DOHH2 (cell line): Measurements from ENCODE around the gene PRPF18.
"Not testable (repeated sequence)": the region's sequence is repeated elsewhere in the genome, so short reads cannot be mapped to it uniquely, and the experiment has no call there.

Experiments used
- H3F3A ChIP-seq: fragments of 200-600 bp; sonication (generic), shearing (Covaris generic); 2 replicates; pipeline ENCODE4 v1.6.0; 2016; ENCODE audit warnings: antibody characterized with exemption, mild to moderate bottlenecking; ENCODE audit not compliant: control insufficient read depth, insufficient read depth
- H3K27ac ChIP-seq: fragments of 200-600 bp; sonication (generic); 2 replicates; pipeline ENCODE4 v1.5.1; 2014; ENCODE audit warnings: low read depth, mild to moderate bottlenecking, low read length, moderate library complexity
- H3K27me3 ChIP-seq: fragments of 200-600 bp; sonication (generic); 2 replicates; pipeline ENCODE4 v1.6.1; 2014; ENCODE audit warnings: mild to moderate bottlenecking, low read length, mixed read lengths; ENCODE audit not compliant: control insufficient read depth
- H3K36me3 ChIP-seq: fragments of 200-600 bp; sonication (generic); 2 replicates; pipeline ENCODE4 v1.6.1; 2014; ENCODE audit warnings: mild to moderate bottlenecking, low read length, moderate library complexity, mixed read lengths; ENCODE audit not compliant: control insufficient read depth
- H3K4me1 ChIP-seq: fragments of 200-600 bp; sonication (generic); 2 replicates; pipeline ENCODE4 v1.6.1; 2014; ENCODE audit warnings: mild to moderate bottlenecking, low read length, mixed read lengths; ENCODE audit not compliant: control insufficient read depth
- H3K4me2 ChIP-seq: fragments of 200-600 bp; sonication (generic); 2 replicates; pipeline ENCODE4 v1.6.0; 2014; ENCODE audit warnings: mild to moderate bottlenecking, low read length, moderate library complexity
- H3K4me3 ChIP-seq: fragments of 200-600 bp; sonication (generic); 2 replicates; pipeline ENCODE4 v1.5.1; 2014; ENCODE audit warnings: mild to moderate bottlenecking, low read length, mixed read lengths
- H3K79me2 ChIP-seq: fragments of 200-600 bp; sonication (generic); 2 replicates; pipeline ENCODE4 v1.6.1; 2014; ENCODE audit warnings: mild to moderate bottlenecking, low read length, mixed read lengths; ENCODE audit not compliant: control insufficient read depth
- H3K9me2 ChIP-seq: fragments of 200-600 bp; sonication (generic); replicated peaks from 2 replicates; pipeline ENCODE4 v1.6.1; 2014; ENCODE audit warnings: mild to moderate bottlenecking, low read length, mixed read lengths; ENCODE audit not compliant: control insufficient read depth
- H3K9me3 ChIP-seq: fragments of 200-600 bp; sonication (generic); 2 replicates; pipeline ENCODE4 v1.6.1; 2014; ENCODE audit warnings: antibody characterized with exemption, low read length, mixed read lengths; ENCODE audit not compliant: control insufficient read depth, insufficient read depth
- H4K20me1 ChIP-seq: fragments of 200-600 bp; sonication (generic); 2 replicates; pipeline ENCODE4 v1.6.0; 2014; ENCODE audit warnings: low read depth, mild to moderate bottlenecking, antibody characterized with exemption, low read length, moderate library complexity; ENCODE audit not compliant: control insufficient read depth, insufficient read depth
- EZH2phosphoT487 ChIP-seq: fragments of 200-600 bp; sonication (generic); IDR thresholded peaks from 2 replicates; pipeline ENCODE4 v1.6.1; 2017; ENCODE audit warnings: borderline replicate concordance, mild to moderate bottlenecking, antibody characterized with exemption, low read length, moderate library complexity, mixed read lengths
- TF ChIP-seq, protein P1 (sequence below): fragments of 200-600 bp; sonication (generic); IDR thresholded peaks from one replicate; pipeline ENCODE4 v1.5.1; 2014; ENCODE audit warnings: antibody characterized with exemption, mild to moderate bottlenecking, low read depth, low read length; ENCODE audit not compliant: poor library complexity, severe bottlenecking

Gene PRPF18, protein sequence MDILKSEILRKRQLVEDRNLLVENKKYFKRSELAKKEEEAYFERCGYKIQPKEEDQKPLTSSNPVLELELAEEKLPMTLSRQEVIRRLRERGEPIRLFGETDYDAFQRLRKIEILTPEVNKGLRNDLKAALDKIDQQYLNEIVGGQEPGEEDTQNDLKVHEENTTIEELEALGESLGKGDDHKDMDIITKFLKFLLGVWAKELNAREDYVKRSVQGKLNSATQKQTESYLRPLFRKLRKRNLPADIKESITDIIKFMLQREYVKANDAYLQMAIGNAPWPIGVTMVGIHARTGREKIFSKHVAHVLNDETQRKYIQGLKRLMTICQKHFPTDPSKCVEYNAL

DNA sequence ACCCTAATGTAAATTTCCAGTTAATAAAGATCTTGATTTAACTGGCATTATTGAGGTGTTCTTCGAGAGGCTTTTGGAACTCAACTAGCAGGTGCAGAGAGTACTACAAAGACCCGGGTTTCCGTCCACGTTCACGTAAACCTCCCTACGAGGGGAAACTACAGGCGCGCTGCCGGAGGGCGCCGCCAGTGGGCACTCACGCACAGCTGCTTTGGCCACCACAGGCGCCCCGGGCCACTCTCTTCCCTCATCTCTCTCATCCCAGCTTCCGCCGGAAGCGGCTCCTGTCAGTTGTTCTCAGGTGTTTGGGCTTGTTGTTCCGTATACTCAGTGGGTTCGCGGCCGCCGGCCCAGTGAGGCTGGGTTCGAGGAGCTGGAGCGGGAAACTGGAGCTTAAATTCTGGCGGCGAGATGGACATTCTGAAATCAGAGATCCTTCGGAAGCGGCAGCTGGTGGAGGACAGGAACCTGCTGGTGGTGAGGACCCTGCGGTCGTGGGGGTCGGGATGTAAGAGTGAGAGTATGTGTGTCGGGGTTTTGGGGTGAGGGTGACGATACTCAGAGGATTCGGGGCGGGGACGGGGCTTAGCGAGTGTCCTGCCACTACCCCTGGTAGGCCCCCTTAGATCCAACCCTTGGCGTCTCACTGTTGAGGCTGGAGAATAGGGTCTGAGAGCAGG, at the start of gene PRPF18:
Gene PRPF18 (plus strand): TSS at position 290 of the 680 bp plus-strand sequence. CDS start 122 bp downstream, at position 412.
- 0 out of 2 replicates have a peak, but pooled peaks cover 3% of the 10 kb centered on the region for H3F3A ChIP-seq
- H3K4me1 ChIP-seq = peaks cover 14% of the 10 kb centered on the region
- H3K4me2 ChIP-seq = peak within 1 kb of the TSS; percentile 93
- no peaks in the 10 kb centered on the region for H3K9me3 ChIP-seq
- TF ChIP-seq, protein P1, sequence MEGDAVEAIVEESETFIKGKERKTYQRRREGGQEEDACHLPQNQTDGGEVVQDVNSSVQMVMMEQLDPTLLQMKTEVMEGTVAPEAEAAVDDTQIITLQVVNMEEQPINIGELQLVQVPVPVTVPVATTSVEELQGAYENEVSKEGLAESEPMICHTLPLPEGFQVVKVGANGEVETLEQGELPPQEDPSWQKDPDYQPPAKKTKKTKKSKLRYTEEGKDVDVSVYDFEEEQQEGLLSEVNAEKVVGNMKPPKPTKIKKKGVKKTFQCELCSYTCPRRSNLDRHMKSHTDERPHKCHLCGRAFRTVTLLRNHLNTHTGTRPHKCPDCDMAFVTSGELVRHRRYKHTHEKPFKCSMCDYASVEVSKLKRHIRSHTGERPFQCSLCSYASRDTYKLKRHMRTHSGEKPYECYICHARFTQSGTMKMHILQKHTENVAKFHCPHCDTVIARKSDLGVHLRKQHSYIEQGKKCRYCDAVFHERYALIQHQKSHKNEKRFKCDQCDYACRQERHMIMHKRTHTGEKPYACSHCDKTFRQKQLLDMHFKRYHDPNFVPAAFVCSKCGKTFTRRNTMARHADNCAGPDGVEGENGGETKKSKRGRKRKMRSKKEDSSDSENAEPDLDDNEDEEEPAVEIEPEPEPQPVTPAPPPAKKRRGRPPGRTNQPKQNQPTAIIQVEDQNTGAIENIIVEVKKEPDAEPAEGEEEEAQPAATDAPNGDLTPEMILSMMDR = peak; percentile 94
- no peak for TF ChIP-seq EZH2phosphoT487
- H3K27ac ChIP-seq = no peak within 1 kb of the TSS
- H3K36me3 ChIP-seq = no peaks in the 10 kb centered on the region
- H3K4me3 ChIP-seq = peak within 1 kb of the TSS; percentile 89
- H3K9me2 ChIP-seq = no peaks in the 10 kb centered on the region
- H3K79me2 ChIP-seq = peaks cover 38% of the 10 kb centered on the region
- H3K27me3 ChIP-seq = no peaks in the 10 kb centered on the region
- no peaks in the 10 kb centered on the region for H4K20me1 ChIP-seq

DNA sequence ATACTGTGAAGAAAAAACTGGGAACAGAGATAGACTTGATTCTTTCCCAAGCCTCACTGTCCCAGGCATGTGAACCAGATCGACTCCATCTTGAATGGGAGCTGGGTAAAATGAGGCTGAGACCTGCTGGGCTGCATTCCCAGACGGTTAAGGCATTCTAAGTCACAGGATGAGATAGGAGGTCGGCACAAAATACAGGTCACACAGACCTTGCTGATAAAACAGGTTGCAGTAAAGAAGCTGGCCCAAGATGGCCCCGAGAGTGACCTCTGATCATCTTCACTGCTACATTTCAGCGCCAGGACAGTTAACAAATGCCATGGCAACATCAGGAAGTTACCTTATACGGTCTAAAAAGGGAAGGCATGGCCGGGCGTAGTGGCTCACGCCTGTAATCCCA, 48.8 kb upstream of the PRPF18 start:
- H3K4me1 ChIP-seq, H3K79me2 ChIP-seq, H3F3A ChIP-seq, H3K4me3 ChIP-seq, H3K9me3 ChIP-seq, H4K20me1 ChIP-seq, H3K36me3 ChIP-seq, H3K4me2 ChIP-seq, H3K9me2 ChIP-seq, H3K27ac ChIP-seq: not testable (repeated sequence)
- peaks cover 12% of the 10 kb centered on the region for H3K27me3 ChIP-seq

GRCh38 chr10:13542533-13542932, 44.2 kb upstream of the PRPF18 start:
- Histone ChIP-seq H3K36me3 (no peaks in the 10 kb centered on the region), H3K4me1 (no peaks in the 10 kb centered on the region), H3K4me2 (no peak overlapping the region), H4K20me1 (no peaks in the 10 kb centered on the region), H3K27ac (no peak overlapping the region), H3K27me3 (peaks cover 16% of the 10 kb centered on the region), H3K9me3 (no peaks in the 10 kb centered on the region), H3K9me2 (no peaks in the 10 kb centered on the region), H3K79me2 (no peaks in the 10 kb centered on the region), H3F3A (no peaks in the 10 kb centered on the region), H3K4me3 (no peak overlapping the region)
- TF ChIP-seq EZH2phosphoT487 = no peak
- TF ChIP-seq, protein P1 = no peak

- H3K4me1 ChIP-seq = no peaks in the 10 kb centered on the region
- H3K4me2 ChIP-seq = no peak overlapping the region
- no peaks in the 10 kb centered on the region for H3K79me2 ChIP-seq
- no peak overlapping the region for H3K27ac ChIP-seq
- H3K36me3 ChIP-seq = no peaks in the 10 kb centered on the region
- no peaks in the 10 kb centered on the region for H4K20me1 ChIP-seq
- H3F3A ChIP-seq = no peaks in the 10 kb centered on the region
- H3K9me2 ChIP-seq = no peaks in the 10 kb centered on the region
- no peaks in the 10 kb centered on the region for H3K9me3 ChIP-seq
- no peak overlapping the region for H3K4me3 ChIP-seq
- H3K27me3 ChIP-seq = peaks cover 2% of the 10 kb centered on the region; the same call in 1 of the 2 replicates
- no peak for TF ChIP-seq EZH2phosphoT487
- TF ChIP-seq, protein P1 = no peak
These were observed 36.0 kb upstream of the PRPF18 start for GRCh38 chr10:13550802-13551201.
